NCI-H526 treated with DMSO at 0.1 percent for 48 hours (cell line): ENCODE results near the gene MRGPRX1.
"Not testable (repeated sequence)": the region's sequence is repeated elsewhere in the genome, so short reads cannot be mapped to it uniquely, and the experiment has no call there.

ENCODE experiments used
- DNase-seq: peaks from one replicate; lab custom pipeline; 2025; lab: John Stamatoyannopoulos, UW

The MRGPRX1 gene

DNA sequence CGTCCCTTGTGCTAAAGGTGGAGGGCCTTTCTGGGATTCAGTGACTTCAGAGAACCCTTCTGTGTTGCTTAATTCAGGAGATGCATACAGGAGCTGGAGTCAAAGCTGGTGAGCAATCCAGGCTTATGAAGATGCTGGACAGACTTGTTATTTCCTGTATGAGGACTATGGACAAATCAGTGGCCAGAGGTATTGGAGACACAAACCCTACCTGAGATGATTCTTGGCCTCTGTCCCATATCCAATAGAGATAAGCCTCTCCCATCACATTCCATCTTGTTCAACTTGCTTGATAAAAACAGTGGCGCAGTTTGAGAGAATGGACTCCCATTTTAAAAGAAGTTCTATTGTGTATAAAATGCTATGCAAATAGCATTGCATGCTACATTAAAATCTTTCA, at the start of gene MRGPRX1:
Gene MRGPRX1 (minus strand): TSS at position 101 of the 400 bp plus-strand sequence. CDS start 4,630 bp downstream, outside the sequence.
- no peak for DNase-seq

DNA sequence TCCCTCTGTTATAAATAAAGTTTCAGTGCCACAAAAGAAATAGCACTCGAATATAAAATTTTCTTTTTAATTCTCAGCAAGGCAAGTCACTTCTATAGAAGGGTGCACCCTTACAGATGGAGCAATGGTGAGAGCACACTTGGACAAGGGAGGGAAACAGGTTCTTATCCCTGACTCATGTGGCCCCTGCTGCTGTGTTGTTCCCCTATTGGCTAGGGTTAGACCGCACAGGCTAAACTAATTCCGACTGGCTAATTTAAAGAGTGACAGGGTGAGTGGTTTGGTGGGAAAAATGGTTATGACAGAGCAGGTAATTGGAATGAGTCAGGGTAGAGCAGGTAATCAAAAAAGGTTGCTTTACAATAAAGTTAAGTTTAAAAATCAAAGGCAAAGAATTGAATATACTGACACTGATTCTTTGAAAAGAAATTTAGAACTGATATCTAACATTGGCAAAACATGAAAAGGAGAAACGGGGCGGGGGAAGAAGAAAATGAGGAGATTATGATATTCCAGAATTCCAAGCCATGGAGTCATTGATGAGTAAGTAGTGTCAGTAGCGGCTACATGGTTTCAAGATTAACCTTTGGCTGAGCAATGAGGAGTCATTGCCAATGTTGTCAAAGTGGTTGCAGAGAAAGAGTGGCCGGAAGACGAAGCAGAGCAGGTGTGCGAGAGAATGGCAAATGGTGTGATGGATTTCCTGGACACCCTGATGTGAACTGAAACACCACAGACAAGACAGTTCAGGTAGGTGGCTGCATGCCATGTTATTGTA, 48.4 kb upstream of the MRGPRX1 start:
- no peak for DNase-seq

DNA sequence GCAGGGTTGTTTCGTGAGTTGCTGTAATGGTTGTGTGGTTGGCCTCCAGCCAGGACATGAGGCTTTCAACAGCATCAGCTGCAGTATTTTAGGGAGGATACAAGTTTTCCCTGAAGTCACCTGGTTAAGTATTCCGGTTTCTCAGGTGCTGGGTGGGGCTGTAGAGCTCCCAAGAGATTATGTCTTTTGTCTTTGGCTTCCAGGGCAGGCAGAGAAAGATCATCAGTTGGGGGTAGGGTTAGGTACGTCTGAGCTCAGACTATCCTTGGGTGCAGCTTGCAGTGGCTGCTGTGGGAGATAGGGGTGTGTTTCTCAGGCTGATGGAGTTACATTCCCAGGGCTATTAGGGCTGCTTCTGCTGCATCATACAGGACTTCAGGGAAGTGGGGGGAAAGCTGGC, 47.5 kb upstream of the MRGPRX1 start:
- DNase-seq, result no peak

DNA sequence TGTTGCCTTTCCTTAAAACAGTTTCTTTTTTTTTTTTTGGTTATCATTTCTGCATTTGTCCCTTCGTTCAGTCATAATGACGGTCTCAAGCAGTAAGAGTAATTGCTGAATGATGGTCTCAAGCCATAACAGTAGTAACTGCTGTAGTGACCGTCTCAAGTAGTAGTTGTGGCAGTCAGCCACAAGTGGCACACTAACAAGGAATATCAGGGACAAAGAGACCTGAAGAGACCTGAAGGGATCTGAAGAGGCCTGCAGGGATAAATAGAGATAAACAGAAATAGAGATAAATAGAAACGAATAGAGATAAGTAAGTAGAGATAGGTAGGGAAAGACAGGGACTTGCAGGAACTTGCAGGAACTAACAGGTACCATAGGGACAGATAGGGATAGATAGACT, 42.7 kb upstream of the MRGPRX1 start:
- no peak for DNase-seq

DNA sequence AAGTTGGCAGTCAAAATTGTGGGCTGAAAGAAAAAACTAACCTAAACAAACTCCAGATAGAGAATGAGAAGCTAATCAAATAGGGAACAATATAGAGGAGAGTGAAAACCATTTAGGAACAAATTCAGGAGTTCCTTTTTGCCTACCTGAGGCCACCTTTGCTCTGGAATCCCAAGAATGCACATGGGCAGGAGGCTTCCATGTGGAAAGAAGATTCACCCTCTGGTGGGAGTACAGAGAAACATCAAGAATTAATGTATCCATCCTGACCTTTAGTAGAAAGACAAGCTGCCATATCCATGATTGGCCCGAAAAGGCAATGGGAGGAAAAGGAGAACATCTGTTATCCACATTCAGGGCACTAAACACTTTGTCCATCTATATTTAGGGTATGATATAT, 35.0 kb upstream of the MRGPRX1 start:
- DNase-seq, result no peak

DNA sequence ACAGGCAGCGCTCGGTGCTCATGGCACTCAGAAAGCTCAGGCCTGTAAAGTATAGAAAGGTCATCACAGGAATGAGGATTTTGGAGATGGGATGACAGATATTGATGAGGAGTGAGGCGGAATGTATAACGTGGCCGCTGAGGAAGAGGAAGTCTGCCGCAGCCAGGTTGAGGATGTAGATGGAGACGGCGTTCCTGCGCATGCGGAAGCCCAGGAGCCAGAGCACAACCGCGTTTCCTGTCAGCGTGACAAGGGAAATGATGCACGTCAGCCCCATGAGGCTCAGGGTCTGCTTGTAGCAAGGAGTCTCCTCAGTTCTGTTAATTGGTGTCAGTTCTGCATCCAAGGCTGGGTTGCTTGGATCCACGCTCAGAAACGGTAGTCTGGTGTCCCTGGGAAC, 33.1 kb upstream of the MRGPRX1 start:
- no peak for DNase-seq

DNA sequence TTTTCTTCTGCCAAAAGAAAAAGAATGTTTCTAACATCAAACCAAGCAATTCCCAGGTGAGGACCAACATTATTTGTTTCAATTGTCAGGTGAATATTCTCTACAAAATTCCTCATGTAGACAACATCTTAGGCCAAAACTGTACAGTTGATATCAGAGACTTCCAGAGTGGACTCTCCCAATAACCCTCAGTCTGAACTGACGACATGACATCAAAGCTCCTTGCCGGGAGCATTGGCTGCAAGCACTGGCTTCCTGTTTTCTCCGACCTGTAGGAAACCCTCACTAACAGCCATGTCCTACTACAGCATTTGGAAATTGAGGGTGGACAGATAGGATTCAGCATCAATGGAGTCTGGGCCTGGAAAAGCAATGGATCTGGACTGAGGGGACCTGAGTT, 30.5 kb upstream of the MRGPRX1 start:
- DNase-seq, result no peak

DNA sequence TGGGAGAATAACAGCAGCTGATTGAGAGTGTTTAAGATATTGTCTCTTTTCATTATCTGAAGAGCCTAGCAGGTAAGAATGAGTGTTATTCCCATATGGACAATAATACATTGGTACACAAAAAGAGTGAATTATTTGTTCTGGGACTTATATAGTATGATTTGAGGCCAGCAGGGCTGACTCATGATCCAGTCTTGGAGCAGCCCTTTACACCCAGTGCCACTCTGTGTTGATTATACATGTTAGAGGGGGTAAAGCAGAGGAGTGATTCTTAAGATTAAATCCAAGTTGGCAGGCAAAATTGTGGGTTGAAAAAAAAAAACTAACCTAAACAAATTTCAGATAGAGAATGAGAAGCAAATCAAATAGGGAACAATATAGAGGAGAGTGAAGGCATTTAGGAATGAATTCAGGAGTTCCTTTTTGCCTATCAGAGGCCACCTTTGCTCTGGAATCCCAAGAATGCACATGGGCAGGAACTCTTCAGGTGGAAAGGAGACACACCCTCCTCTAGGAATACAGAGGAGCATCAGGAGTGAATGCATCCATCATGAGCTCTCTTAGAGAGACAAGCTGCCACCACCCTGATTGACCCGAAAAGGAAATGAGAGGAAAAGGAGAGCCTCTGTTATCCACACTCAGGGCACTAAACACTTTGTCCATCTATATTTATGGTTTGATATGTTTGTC, 19.2 kb upstream of the MRGPRX1 start:
- DNase-seq, result no peak

DNA sequence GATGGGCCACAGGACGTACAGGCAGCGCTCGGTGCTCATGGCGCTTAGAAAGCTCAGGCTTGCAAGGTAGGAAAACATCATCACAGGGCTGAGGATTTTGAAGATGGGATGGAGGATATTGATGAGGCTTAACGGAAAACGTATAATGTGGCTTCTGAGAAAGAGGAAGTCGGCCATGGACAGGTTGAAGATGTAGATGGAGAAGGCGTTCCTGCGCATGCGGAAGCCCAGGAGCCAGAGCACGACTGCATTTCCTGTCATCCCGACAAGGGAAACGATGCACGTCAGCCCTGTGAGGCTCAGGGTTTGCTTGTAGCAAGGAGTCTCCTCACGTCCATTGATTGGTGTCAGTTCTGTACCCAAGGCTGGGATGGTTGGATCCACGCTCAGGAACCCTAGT, 17.4 kb upstream of the MRGPRX1 start:
- no peak for DNase-seq

DNA sequence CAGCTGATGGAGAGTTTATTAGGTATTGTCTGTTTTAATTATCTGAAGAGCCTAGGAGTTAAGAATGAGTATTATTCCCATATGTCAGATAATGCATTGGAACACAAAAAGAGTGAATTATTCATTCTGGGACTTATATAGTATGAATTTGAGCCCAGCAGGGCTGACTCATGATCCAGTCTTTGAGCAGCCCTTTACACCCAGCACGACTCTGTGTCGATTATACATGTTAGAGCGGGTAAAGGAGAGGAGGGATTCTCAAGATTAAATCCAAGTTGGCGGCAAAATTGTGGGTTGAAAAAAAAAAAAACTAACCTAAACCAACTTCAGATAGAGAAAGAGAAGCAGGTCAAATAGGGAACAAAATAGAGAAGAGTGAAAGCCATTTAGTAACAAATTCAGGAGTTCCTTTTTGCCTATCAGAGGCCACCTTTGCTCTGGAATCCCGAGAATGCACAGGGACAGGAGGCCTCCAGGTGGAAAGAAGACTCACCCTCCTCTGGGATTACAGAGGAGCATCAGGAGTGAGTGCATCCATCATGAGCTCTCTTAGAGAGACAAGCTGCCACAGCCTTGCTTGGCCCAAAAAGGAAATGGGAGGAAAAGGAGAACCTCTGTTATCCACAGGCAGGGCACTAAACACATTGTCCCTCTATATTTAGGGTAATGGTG, 3.1 kb downstream of the MRGPRX1 start:
- no peak for DNase-seq

DNA sequence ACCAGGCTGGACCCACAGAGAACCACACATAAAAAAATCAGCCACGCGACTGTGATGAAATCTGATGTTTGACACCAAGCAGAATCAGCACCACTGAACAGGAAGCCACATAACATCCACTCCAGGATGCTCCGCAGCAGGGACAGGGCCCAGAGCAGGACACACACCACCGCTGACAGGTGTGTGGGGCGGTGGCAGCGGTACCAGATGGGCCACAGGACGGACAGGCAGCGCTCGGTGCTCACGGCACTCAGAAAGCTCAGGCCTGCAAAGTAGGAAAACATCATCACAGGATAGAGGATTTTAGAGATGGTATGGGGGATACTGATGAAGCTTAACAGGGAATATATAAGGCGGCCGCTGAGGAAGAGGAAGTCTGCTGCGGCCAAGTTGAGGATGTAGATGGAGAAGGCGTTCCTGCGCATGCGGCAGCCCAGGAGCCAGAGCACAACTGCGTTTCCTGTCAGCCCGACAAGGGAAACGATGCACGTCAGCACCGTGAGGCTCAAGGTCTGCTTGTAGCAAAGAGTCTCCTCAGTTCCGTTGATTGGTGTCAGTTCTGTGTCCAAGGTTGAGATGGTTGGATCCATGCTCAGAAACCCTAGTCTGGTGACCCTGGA, 4.9 kb downstream of the MRGPRX1 start:
- DNase-seq, result no peak

DNA sequence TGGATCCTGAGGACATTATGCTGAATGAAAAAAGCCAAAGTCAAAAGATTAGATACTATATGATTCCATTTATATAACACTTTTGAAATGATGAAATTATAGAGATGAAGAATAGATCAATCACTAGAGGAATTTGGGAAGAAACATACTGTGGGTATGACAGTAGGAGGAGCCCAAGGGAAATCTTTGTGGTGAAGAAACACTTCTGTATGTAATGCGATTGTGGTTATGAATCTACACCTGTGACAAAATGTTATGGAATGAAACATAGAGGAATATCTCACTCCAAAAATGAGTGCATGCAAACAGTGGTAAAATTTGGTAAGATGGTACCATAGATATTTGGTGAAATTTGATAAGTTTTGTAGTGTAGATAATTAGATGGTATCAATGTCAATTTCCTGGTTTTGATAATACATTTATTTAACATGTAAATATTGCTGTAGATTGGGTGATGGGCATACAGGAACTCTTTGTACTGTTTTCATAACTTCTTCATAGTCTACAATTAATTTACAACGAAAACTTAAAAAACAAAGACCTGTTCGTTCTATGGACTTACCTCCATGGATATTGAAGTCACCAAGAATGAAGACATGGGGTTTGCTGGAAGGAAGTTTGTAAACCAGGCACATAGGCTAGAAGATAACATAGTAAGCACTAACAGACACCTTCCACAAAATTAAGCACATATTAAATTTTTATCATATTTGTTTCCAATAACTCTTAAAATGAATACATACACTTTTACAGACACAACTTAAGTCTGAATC, 11.5 kb downstream of the MRGPRX1 start:
- DNase-seq, result no peak

DNA sequence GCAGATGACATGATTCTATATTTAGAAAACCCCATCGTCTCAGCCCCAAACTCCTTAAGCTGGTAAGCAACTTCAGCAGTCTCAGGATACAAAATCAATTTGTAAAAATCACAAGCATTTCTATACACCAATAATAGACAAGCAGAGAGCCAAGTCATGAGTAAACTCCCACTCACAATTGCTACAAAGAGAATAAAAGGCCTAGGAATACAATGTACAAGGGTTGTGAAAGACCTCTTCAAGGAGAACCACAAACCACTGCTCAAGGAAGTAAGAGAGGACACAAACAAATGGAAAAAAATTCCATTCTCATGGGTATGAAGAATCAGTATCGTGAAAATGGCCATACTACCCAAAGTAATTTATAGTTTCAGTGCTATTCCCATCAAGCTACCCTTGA, 13.8 kb downstream of the MRGPRX1 start:
- DNase-seq, result not testable (repeated sequence)

DNA sequence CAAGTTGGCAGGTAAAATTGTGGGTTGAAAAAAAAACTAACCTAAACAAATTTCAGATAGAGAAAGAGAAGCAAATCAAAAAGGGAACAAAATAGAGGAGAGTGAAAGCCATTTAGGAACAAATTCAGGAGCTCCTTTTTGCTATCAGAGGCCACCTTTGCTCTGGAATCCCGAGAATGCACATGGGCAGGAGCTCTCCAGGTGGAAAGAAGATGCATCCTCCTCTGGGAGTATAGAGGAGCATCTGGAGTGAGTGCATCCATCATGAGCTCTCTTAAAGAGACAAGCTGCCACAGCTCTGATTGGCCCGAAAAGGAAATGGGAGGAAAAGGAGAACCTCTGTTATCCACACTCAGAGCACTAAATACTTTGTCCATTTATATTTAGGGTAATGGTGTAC, 26.3 kb downstream of the MRGPRX1 start:
- DNase-seq, result no peak

DNA sequence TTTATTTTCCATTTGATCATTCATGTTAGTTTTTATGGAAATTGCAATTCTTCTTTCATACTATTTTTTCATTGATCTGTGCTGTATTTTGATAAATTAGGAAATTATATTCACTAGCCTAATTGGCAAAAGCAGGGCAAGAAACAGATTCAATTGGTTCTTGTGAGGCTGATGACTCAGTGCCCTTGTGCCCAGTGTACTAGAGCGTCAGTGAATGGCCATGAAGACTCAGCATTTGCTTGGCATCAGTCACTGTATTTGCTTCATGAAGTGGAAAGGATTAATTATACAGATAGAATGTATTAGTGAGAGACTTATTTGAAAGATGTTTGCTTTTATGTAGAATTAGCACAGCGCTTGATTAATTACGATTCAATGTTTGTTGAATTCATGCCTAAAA, 31.8 kb downstream of the MRGPRX1 start:
- DNase-seq, result no peak

DNA sequence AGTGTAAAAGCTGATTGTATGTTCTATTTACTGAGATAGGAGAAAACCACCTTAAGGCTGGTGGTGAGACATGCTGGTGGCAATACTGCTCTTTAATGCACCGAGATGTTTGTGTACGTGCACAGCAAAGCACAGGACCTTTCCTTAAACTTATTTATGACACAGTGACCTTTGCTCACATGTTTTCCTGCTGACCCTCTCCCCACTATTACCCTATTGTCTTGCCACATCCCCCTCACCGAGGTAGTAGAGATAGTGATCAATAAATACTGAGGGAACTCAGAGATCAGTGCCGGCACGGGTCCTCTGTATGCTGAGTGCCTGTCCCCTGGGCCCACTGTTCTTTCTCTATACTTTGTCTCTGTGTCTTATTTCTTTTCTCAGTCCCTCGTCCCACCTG, 38.6 kb downstream of the MRGPRX1 start:
- not testable (repeated sequence) for DNase-seq

DNA sequence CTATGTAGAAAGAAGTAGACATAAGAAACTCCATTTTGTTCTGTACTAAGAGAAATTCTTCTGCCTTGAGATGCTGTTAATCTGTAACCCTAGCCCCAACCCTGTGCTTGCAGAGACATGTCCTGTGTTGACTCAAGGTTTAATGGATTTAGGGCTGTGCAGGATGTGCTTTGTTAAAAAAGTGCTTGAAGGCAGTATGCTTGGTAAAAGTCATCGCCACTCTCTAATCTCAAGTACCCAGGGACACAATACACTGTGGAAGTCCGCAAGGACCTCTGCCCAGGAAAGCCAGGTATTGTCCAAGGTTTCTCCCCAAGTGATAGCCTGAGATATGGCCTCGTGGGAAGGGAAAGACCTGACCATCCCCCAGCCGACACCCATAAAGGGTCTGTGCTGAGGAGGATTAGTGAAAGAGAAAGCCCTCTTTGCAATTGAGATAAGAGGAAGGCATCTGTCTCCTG, 39.0 kb downstream of the MRGPRX1 start:
- DNase-seq, result not testable (repeated sequence)

DNA sequence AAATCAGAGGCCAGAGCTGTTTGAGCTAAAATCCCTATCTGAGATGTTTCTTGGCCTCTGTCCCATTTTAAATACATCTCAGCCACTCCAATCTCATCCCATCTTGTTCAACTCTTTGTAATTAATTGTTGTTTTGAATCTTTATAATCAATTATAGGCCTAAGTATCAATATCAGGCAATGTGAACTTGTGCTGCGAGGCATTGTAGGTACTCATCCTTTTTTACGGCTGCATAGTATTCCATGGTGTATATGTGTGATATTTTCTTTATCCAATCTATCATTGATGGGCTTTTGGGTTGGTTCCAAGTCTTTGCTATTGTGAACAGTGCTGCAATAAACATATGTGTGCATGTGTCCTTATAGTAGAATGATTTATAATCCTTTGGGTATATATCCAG, 47.5 kb downstream of the MRGPRX1 start:
- not testable (repeated sequence) for DNase-seq

DNA sequence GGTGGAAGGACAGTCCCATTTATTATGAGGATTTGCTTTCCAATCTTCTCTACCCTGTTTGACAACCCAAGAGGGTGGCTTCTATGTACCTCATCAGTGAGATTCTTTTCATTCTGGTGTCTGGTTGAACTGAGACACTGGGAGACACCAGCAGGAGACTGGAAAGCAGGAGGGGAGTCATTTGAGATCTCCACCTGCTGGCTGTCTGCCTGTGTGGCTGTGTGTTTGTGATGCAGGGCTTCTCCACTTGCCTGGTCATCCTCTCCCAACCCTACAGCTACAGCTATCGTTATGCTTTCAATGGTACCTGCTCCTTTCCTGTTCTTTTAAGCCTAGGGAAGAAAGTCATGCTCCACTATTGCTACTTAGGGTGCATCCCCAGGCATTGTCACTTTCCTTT, 48.6 kb downstream of the MRGPRX1 start:
- no peak for DNase-seq
